Liver (tissue), 9 donors: ENCODE measurements around the gene TXLNG. TPM values are rescaled to one million over a fixed set of nuclear protein-coding genes. Genes with fewer than 3 reads are reported as not detected.

Experiments used
- DNase-seq: peaks from one replicate; pipeline ENCODE4 v3.0.0-alpha.2; 2017; ENCODE audit warnings: low spot score
- H3K27ac ChIP-seq, 2 donors: one replicate each; pipeline ENCODE4 v1.7.0; 2013; ENCODE audit warnings: inconsistent platforms in 2 of 2, low read length in 2 of 2, control low read depth in 1 of 2, low read depth in 1 of 2, mild to moderate bottlenecking in 1 of 2
- H3K27me3 ChIP-seq, 4 donors: one replicate each; pipeline versions ENCODE4 v1.6.1 to v1.7.0; 2013; ENCODE audit warnings: low read length in 3 of 4, inconsistent platforms in 1 of 4, mild to moderate bottlenecking in 1 of 4, moderate library complexity in 1 of 4; ENCODE audit not compliant: control insufficient read depth in 4 of 4, insufficient read depth in 4 of 4
- H3K36me3 ChIP-seq, 4 donors: one replicate each; pipeline versions ENCODE4 v1.6.1 to v1.7.0; 2013; ENCODE audit warnings: low read length in 3 of 4, mild to moderate bottlenecking in 3 of 4, low read depth in 1 of 4, moderate library complexity in 1 of 4; ENCODE audit not compliant: control insufficient read depth in 4 of 4, insufficient read depth in 3 of 4
- H3K4me1 ChIP-seq, 4 donors: one replicate each; pipeline versions ENCODE4 v1.6.1 to v1.7.0; 2013; ENCODE audit warnings: low read length in 3 of 4, mild to moderate bottlenecking in 3 of 4, moderate library complexity in 1 of 4; ENCODE audit not compliant: control insufficient read depth in 4 of 4, insufficient read depth in 4 of 4
- H3K4me3 ChIP-seq, 3 donors: one replicate each; pipeline versions ENCODE4 v1.6.1 to v1.7.0; 2013; ENCODE audit warnings: low read length in 3 of 3, control low read depth in 1 of 3, low read depth in 1 of 3, mild to moderate bottlenecking in 1 of 3
- H3K9ac ChIP-seq, 2 donors: one replicate each; pipeline ENCODE4 v1.7.0; 2013; ENCODE audit warnings: low read length in 2 of 2, mild to moderate bottlenecking in 2 of 2, moderate library complexity in 2 of 2, control low read depth in 1 of 2, low read depth in 1 of 2
- H3K9me3 ChIP-seq, 4 donors: one replicate each; pipeline versions ENCODE4 v1.6.1 to v1.7.0; 2013; ENCODE audit warnings: low read length in 3 of 4; ENCODE audit not compliant: control insufficient read depth in 4 of 4
- EGR1 ChIP-seq, 2 donors: IDR thresholded peaks; 2 replicates each; pipeline ENCODE4 v1.6.1; 2016 to 2018; ENCODE audit warnings: antibody characterized with exemption in 2 of 2, low read depth in 2 of 2
- FOXA1 ChIP-seq: IDR thresholded peaks from 2 replicates; pipeline ENCODE4 v1.6.1; 2016; ENCODE audit warnings: antibody characterized with exemption
- FOXA2 ChIP-seq: IDR thresholded peaks from 2 replicates; pipeline ENCODE4 v1.6.1; 2016; ENCODE audit warnings: antibody characterized with exemption
- HNF4A ChIP-seq, 2 donors: conservative IDR thresholded peaks; 2 replicates each; pipeline ENCODE4 v1.6.1; 2016; ENCODE audit warnings: antibody characterized with exemption in 2 of 2, mild to moderate bottlenecking in 2 of 2
- HNF4G ChIP-seq: IDR thresholded peaks from 2 replicates; pipeline ENCODE4 v1.6.1; 2016; ENCODE audit warnings: antibody characterized with exemption
- JUND ChIP-seq, 2 donors: IDR thresholded peaks; 2 replicates each; pipeline ENCODE4 v1.6.1; 2016; ENCODE audit warnings: antibody characterized with exemption in 2 of 2
- NR2F2 ChIP-seq: IDR thresholded peaks from 2 replicates; pipeline ENCODE4 v1.6.1; 2016; ENCODE audit warnings: antibody characterized with exemption
- RAD21 ChIP-seq, 2 donors: IDR thresholded peaks; 2 replicates each; pipeline ENCODE4 v1.6.1; 2016; ENCODE audit warnings: antibody characterized with exemption in 2 of 2, mild to moderate bottlenecking in 2 of 2
- RXRA ChIP-seq, 2 donors: IDR thresholded peaks; 2 replicates each; pipeline ENCODE4 v1.6.1; 2017 to 2018; ENCODE audit warnings: antibody characterized with exemption in 2 of 2, mild to moderate bottlenecking in 1 of 2
- SP1 ChIP-seq: IDR thresholded peaks from 2 replicates; pipeline ENCODE4 v1.6.1; 2018; ENCODE audit warnings: antibody characterized with exemption, mild to moderate bottlenecking
- TAF1 ChIP-seq: conservative IDR thresholded peaks from 2 replicates; pipeline ENCODE4 v1.6.1; 2016; ENCODE audit warnings: antibody characterized with exemption, mild to moderate bottlenecking
- YY1 ChIP-seq: IDR thresholded peaks from 2 replicates; pipeline ENCODE4 v1.6.1; 2016; ENCODE audit warnings: antibody characterized with exemption, mild to moderate bottlenecking
- WGBS: extraction: QIAGEN DNeasy Blood & Tissue Kit; methylation state at CpG from one replicate; pipeline ENCODE4 v1.1.7; 2013; 5-methylcytosine and 5-hydroxymethylcytosine counted together
- polyA plus RNA-seq, 2 donors: library from polyadenylated mRNA; stranded (reverse) in 1 of 2; unstranded in 1 of 2; fragments of 200-250 nt in 1 of 2; fragments of >200 nt in 1 of 2; fragmentation: Nextera tagmentation in 1 of 2; extraction: Ambion mirVana in 1 of 2; gene quantifications; one replicate each; pipeline versions ENCODE4 v1.2.1 to v1.2.3, GENCODE V29; 2013 to 2015
- total RNA-seq, 2 donors: library from RNA; depleted of rRNA; stranded (reverse); fragments of >200 nt; gene quantifications; one replicate each; pipeline ENCODE4 v1.2.3, GENCODE V29; 2014
- TF ChIP-seq, protein P1 (sequence below): IDR thresholded peaks from 2 replicates; pipeline ENCODE4 v1.6.1; 2016; ENCODE audit warnings: antibody characterized with exemption
- TF ChIP-seq, protein P2 (sequence below): IDR thresholded peaks from 2 replicates; pipeline ENCODE4 v1.6.1; 2016; ENCODE audit warnings: antibody characterized with exemption, mild to moderate bottlenecking
- TF ChIP-seq, protein P3 (sequence below): IDR thresholded peaks from 2 replicates; pipeline ENCODE4 v1.6.1; 2016; ENCODE audit warnings: antibody characterized with exemption
- TF ChIP-seq, protein P4 (sequence below): IDR thresholded peaks from 2 replicates; pipeline ENCODE4 v1.6.1; 2016; ENCODE audit warnings: antibody characterized with exemption
- donor health status: healthy.
- donor health status: healthy.
- donor health status: healthy.
- donor health status: healthy.
- donor health status: healthy.

The TXLNG gene
- total and polyA plus RNA-seq, 4 donors, result 3.7 to 7.4 (median 5.1) TPM

DNA sequence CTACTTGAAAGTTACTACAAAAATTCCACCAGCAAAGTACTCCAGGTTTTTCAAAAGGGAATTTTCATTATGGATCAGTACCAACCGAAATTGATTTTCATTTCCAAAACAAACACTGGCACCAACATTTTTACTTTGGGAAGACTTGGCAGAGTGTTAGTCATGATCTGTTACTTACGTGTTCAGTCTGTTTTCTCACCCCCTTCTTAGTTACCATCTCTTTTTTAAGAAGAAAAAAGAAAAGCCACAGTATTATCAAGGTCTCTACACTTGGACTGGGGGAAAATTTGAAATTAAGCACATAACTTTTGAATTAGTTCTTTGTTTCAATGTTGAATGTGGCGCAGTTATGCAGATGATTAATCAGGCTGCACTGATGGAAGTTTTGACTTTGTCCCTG, 56.4 kb downstream of the TXLNG start:
- TF ChIP-seq YY1 (no peak), TAF1 (no peak), JUND (IDR thresholded peaks at IDR 0.05) (no peak), RAD21 (IDR thresholded peaks at IDR 0.05) (no peak), EGR1 (IDR thresholded peaks at IDR 0.05; ENCODE audit: low read depth in 2 of 2) (no peak), SP1 (no peak), NR2F2 (no peak), HNF4G (no peak), FOXA2 (no peak), RXRA (IDR thresholded peaks at IDR 0.05) (no peak)
- TF ChIP-seq, protein P1, sequence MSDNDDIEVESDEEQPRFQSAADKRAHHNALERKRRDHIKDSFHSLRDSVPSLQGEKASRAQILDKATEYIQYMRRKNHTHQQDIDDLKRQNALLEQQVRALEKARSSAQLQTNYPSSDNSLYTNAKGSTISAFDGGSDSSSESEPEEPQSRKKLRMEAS, result no peak
- TF ChIP-seq, protein P2, sequence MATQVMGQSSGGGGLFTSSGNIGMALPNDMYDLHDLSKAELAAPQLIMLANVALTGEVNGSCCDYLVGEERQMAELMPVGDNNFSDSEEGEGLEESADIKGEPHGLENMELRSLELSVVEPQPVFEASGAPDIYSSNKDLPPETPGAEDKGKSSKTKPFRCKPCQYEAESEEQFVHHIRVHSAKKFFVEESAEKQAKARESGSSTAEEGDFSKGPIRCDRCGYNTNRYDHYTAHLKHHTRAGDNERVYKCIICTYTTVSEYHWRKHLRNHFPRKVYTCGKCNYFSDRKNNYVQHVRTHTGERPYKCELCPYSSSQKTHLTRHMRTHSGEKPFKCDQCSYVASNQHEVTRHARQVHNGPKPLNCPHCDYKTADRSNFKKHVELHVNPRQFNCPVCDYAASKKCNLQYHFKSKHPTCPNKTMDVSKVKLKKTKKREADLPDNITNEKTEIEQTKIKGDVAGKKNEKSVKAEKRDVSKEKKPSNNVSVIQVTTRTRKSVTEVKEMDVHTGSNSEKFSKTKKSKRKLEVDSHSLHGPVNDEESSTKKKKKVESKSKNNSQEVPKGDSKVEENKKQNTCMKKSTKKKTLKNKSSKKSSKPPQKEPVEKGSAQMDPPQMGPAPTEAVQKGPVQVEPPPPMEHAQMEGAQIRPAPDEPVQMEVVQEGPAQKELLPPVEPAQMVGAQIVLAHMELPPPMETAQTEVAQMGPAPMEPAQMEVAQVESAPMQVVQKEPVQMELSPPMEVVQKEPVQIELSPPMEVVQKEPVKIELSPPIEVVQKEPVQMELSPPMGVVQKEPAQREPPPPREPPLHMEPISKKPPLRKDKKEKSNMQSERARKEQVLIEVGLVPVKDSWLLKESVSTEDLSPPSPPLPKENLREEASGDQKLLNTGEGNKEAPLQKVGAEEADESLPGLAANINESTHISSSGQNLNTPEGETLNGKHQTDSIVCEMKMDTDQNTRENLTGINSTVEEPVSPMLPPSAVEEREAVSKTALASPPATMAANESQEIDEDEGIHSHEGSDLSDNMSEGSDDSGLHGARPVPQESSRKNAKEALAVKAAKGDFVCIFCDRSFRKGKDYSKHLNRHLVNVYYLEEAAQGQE, result no peak
- TF ChIP-seq, protein P3, sequence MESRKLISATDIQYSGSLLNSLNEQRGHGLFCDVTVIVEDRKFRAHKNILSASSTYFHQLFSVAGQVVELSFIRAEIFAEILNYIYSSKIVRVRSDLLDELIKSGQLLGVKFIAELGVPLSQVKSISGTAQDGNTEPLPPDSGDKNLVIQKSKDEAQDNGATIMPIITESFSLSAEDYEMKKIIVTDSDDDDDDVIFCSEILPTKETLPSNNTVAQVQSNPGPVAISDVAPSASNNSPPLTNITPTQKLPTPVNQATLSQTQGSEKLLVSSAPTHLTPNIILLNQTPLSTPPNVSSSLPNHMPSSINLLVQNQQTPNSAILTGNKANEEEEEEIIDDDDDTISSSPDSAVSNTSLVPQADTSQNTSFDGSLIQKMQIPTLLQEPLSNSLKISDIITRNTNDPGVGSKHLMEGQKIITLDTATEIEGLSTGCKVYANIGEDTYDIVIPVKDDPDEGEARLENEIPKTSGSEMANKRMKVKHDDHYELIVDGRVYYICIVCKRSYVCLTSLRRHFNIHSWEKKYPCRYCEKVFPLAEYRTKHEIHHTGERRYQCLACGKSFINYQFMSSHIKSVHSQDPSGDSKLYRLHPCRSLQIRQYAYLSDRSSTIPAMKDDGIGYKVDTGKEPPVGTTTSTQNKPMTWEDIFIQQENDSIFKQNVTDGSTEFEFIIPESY, result no peak
- Histone ChIP-seq H3K9me3 (no peaks in the 10 kb centered on the region), H3K36me3 (peaks cover 0 to 40% (median 16%) of the 10 kb centered on the region in 4 donors), H3K27me3 (no peaks in the 10 kb centered on the region), H3K4me3 (no peak overlapping the region), H3K9ac (no peak overlapping the region), H3K4me1 (peaks cover 3 to 11% (median 9%) of the 10 kb centered on the region in 4 donors), H3K27ac (no peak overlapping the region)
- WGBS, result 56% methylated on average over 3 of the region's 3 CpGs
- DNase-seq, result no peak

DNA sequence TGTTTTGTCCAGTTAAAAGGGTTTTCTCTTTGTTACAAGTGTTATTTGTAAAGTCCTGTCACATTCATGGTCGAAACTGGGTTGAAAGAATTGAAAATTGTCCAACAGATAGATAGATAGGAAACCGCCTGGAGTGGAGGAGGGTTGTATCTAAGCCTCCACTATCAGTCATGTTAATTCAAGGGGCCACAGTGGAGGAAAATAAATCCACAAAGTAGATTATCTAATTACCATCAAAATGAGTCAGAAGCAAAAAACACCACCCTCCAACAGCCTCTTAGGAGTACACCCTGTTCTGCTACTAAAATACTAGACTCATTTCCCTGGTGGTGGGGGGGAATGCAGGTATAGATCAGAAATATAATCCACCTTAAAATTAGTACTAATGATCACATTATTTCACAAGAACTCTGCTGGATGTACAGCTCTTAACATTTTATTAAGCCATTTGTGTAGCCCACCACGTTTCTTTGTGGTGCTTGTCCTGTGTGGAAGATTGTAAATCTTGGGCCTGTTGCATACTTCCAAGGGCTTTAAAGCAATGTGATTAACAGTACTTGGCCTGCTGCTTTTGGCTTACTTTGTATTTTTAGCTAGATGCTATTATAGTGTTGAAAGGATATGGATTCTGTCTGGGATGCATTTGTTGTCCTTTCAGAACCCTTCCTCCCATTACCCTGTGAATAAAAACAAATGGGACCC, 57.1 kb downstream of the TXLNG start:
- Histone ChIP-seq H3K27me3 (no peaks in the 10 kb centered on the region), H3K4me1 (peaks cover 3 to 10% (median 7%) of the 10 kb centered on the region in 4 donors), H3K4me3 (no peak overlapping the region), H3K9ac (no peak overlapping the region), H3K36me3 (peaks cover 0 to 40% (median 16%) of the 10 kb centered on the region in 4 donors), H3K9me3 (no peaks in the 10 kb centered on the region), H3K27ac (no peak overlapping the region)
- 73% methylated on average over 3 of the region's 3 CpGs for WGBS
- no peak for DNase-seq
- TF ChIP-seq, protein P1, result no peak
- TF ChIP-seq, protein P3, result no peak
- TF ChIP-seq RAD21 (IDR thresholded peaks at IDR 0.05) (no peak), EGR1 (IDR thresholded peaks at IDR 0.05; ENCODE audit: low read depth in 2 of 2) (no peak), NR2F2 (no peak), YY1 (no peak), FOXA1 (no peak), JUND (IDR thresholded peaks at IDR 0.05) (no peak), RXRA (IDR thresholded peaks at IDR 0.05) (no peak), TAF1 (no peak), HNF4A (conservative IDR thresholded peaks at IDR 0.05) (no peak), HNF4G (no peak), SP1 (no peak)
- TF ChIP-seq, protein P2, result no peak
- TF ChIP-seq, protein P4, sequence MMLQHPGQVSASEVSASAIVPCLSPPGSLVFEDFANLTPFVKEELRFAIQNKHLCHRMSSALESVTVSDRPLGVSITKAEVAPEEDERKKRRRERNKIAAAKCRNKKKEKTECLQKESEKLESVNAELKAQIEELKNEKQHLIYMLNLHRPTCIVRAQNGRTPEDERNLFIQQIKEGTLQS, result no peak
